ENCODE results near the gene LRP10.
A peak's percentile ranks its signal among the peaks of the same experiment; 100 is the strongest.

LRP10 gene

DNA sequence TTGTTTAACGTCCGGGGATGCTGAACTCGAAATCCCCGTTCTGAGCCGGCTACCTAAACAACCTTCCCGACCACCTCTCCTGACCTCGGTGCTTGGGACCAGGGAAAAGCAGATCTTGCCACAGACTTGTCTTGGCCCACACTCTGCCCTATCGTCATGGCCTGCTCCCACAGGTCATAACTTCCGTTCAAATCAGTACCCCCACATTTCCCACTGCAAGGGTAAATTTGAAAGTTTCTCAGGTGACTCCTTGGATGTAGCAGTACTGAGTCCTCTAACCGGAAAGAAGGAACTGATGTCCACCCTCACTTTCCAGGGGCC, 48.0 kb downstream of the LRP10 start:
- no peak for DNase-seq (ENCODE audit: low spot score)

DNA sequence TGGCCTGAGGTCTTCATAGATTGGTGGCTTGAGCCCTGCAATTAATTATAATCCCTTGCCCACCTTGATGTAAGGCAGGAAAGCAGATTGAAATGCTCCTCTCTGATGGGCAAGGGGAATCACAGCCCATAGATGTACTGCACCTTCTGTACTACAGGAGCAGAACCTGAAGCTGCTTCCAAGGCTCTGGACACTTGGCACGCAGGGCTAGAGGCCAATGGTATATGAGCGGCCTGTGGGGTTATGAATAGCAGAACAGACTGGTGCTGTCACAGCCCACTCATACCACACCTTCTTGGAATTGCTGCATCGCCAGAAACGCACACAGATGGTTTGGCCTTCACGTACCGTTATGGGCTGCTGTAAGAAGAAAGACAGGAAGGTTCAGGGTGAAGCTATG, 49.2 kb downstream of the LRP10 start:
- no peak for DNase-seq (ENCODE audit: low spot score)

DNA sequence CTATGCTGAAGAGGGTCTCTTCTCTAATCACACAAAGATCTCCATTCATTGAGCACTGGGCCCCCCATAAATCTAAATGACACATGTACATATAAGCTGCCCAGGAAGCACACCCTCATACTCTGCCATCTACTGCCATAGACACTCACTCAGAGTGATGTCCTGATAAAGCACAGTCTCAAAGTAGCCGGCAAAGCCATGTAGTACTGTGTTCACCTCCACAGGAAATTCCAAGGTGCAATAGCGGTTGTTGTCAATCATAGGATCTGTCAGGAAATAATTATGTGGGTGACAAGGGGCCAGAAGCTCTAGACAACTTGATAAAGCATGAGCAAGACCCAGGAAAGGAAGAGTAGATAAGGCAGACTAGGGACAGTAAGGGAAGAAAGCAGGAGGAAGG, 50.8 kb downstream of the LRP10 start:
- no peak for DNase-seq (ENCODE audit: low spot score)

DNA sequence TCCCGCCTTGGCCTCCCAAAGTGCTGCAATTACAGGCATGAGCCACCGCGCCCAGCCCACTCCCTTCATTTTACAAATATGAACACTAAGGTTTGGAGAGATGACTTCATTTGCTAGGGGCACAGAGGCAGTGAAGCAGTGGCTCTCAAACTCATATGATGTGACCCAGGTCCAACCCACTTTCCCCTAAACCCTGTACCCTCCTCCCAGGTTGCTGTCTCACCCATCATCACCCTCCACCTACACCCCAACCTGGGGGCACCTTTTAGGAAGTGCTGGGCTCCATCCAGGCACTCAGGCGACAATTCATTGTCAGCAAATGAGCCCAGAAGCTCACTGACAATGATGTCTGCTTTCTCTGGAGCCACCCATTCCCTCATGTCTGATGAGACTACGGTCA, 52.2 kb downstream of the LRP10 start:
- DNase-seq (ENCODE audit: low spot score), result no peak

DNA sequence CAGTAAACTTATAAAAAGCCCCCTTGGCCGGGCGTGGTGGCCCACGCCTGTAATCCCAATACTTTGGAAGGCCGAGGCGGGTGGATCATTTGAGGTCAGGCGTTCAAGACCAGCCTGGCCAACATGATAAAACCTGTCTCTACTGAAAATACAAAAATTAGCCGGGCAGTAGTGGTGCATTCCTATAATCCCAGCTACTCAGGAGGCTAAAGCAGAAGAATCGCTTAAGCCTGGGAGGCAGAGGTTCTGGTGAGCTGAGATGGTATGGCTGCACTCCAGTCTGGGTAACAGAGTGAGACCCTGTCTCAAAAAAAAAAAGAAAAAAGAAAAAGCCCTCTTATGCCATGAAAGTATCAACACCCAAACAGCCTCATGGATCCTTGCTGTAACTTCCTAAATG, 54.0 kb downstream of the LRP10 start:
- DNase-seq (ENCODE audit: low spot score), result no peak

DNA sequence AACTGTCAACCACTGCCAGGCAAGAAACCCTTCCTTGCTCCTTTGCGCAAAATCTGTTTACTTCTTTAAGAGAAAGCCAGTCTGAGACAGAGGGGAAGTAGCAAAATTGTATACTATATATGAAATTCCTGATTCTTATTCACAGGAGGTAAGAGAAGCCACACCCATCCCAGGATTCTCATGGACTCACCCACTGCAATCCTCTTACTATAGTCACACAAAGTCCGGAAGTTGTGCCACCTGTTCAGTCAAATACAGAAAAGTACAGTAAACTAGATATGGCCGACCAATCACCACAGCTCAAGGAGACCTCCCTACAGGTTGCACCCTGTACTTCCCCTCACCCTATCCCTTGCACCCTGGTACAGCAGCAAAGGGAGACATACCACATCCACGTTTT, 54.8 kb downstream of the LRP10 start:
- DNase-seq (ENCODE audit: low spot score), result no peak

DNA sequence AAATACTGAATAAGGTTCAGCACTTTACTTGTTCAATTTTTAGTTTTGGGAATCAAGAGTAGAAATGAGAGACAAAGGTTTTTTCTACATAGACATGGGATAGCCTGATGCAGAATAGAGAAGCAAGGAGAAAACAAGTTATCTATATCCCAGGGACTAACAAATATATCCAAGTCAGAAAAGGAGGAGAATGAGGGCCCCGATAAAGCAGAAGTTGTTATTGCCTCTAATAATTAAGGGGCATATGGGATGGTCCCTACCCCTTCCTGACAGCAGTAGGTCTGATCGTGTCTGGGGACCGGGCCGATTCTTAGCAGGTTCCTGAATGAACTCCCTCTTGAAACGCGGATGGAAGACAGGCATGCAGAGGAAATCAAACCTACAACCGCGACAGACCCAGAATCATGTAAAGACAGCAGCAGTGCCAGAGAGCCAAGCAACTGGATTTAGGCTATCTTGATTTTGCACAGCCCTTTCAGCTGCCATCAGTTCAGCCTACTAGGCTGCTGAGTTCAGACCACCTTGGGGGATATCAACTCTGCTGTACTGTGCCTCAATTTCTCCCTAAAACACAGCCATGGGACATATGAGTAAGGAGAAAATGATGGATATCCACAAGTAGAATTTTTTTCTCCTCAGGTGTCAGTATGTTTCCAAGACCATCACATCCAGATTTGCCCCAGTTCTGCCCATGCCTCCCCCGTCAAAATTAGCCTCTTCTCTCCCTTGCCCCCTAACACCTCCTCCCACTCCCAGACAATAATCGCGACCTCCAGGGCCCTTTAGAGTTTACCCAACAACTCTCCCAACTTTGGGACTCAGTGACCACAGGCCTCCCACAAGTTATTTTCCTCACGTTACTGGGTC, 56.9 kb downstream of the LRP10 start:
- DNase-seq (ENCODE audit: low spot score), result no peak

DNA sequence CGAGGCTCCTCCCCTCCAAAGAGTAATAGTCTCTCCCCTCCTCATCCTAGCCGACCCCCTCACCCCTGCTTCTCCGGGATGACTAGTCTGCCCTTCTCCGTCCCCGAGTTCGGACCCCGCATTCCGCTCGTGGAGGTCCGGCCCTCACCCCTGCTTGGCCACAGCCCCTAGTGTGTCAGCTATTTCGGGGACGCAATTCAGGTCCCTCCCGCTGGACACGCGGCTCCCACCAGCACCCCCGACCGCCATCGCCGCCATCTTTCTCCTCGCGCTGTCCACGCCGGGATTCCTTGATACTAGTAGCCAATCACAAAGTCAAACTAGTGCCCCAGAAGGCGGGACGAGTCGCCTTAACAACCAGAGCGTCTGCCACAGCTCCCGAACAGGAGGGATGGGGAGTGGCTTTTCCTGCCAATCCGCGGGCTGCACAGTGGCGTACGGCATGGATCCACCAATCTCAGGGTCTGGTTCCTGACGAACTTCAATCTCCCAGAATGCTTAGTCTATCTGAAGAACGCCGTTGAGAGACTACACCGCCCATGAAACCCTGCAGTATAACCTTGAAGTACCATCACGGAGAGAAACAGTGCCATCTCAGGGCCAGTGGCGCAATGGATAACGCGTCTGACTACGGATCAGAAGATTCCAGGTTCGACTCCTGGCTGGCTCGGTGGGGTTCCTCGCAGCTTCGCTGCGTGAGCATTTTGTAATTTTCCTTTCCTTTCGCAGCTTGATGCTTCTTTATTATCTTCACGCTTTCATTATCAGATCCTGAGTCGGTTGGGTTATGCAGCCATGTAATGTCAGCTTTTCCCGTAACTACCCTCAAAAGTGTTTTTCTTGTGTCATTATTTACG, 57.8 kb downstream of the LRP10 start, which contains the start of gene PRMT5:
TSS of gene PRMT5 (minus strand) at position 273 of the 857 bp plus-strand sequence. CDS start at position 258, 15 bp downstream.
- peak; percentile 93 for DNase-seq (ENCODE audit: low spot score)

DNA sequence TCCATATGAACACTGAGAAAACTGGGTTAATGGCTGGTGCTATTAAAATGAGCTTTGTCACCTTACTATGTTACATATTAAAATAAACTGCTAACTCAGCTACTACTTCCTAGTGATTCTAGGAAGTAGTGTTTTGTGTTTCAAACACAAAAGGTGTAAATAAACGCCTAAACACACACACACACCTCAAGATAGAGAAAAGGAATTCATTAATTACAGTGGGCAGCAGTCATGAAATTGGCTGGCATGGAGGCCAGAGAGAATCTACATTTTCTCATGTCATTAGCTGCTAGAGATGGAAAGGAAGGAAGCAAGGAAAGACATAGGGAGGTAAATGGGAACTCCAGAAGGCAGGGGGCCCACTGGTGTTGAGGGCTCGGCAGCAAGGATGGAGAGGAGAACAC, 58.4 kb downstream of the LRP10 start:
- DNase-seq (ENCODE audit: low spot score), result no peak

Data from HuH-7 (cell line).